MCF 10A (cell line): ENCODE measurements around the gene LMNA. TPM values are rescaled to one million over a fixed set of nuclear protein-coding genes. Genes with fewer than 3 reads are reported as not detected.
A peak's percentile ranks its signal among the peaks of the same experiment; 100 is the strongest.

Source experiments
- BruUV-seq: library from RNA; stranded (reverse); fragments of 400-500 nt; replicated peaks from 2 replicates; lab custom pipeline; 2021; lab: Mats Ljungman, UMichigan
- CTCF ChIA-PET: fragments of 300-600 bp; sonication (Branson Sonifier 250); formaldehyde crosslinking; extraction: SDS; loops from one replicate; lab custom pipeline; 2021; ENCODE audit warnings: antibody characterized with exemption, inconsistent platforms; lab: Yijun Ruan, JAX
- POLR2A ChIA-PET: fragments of 300-600, 350-650 bp; sonication (Branson Sonifier 250); formaldehyde crosslinking; extraction: SDS; loops from one replicate; lab custom pipeline; 2020; ENCODE audit warnings: antibody characterized with exemption, inconsistent platforms; lab: Yijun Ruan, JAX
- DNase-seq: peaks from one replicate; pipeline ENCODE4 v3.0.0-alpha.2; 2018; ENCODE audit not compliant: unreplicated experiment
- H3K27ac Mint-ChIP-seq: one replicate; pipeline ENCODE4 v1.8.0; 2022; ENCODE audit warnings: mild to moderate bottlenecking, low read depth, mixed read lengths; ENCODE audit not compliant: unreplicated experiment
- H3K27me3 Mint-ChIP-seq: one replicate; pipeline ENCODE4 v1.8.0; 2022; ENCODE audit warnings: mixed read lengths; ENCODE audit not compliant: insufficient read depth, unreplicated experiment
- H3K36me3 Mint-ChIP-seq: one replicate; pipeline ENCODE4 v1.8.0; 2022; ENCODE audit warnings: mild to moderate bottlenecking, moderate library complexity, mixed read lengths; ENCODE audit not compliant: insufficient read depth, unreplicated experiment
- H3K4me1 Mint-ChIP-seq: one replicate; pipeline ENCODE4 v1.8.0; 2022; ENCODE audit warnings: mixed read lengths; ENCODE audit not compliant: insufficient read depth, unreplicated experiment
- H3K4me3 Mint-ChIP-seq: one replicate; pipeline ENCODE4 v1.8.0; 2022; ENCODE audit warnings: mild to moderate bottlenecking, moderate library complexity, mixed read lengths; ENCODE audit not compliant: unreplicated experiment
- H3K9me3 Mint-ChIP-seq: one replicate; pipeline ENCODE4 v1.8.0; 2022; ENCODE audit warnings: mixed read lengths; ENCODE audit not compliant: unreplicated experiment
- intact Hi-C: fragments of 100-400 bp; cut with micrococcal nuclease; formaldehyde crosslinking; loops from 2 replicates; pipeline ENCODE4 v1.14.1; 2022
- total RNA-seq: library from RNA; stranded (reverse); gene quantifications from 2 replicates; pipeline ENCODE4 v1.2.3, GENCODE V29; 2022
- TF ChIP-seq, protein P1 (sequence below): fragments of 200-600 bp; IDR thresholded peaks from one replicate; pipeline ENCODE4 v1.8.0; 2022; ENCODE audit warnings: antibody characterized with exemption, mild to moderate bottlenecking; ENCODE audit not compliant: unreplicated experiment

The LMNA gene
- total RNA-seq, 1 experiment from 2014 or later = 716 TPM

DNA sequence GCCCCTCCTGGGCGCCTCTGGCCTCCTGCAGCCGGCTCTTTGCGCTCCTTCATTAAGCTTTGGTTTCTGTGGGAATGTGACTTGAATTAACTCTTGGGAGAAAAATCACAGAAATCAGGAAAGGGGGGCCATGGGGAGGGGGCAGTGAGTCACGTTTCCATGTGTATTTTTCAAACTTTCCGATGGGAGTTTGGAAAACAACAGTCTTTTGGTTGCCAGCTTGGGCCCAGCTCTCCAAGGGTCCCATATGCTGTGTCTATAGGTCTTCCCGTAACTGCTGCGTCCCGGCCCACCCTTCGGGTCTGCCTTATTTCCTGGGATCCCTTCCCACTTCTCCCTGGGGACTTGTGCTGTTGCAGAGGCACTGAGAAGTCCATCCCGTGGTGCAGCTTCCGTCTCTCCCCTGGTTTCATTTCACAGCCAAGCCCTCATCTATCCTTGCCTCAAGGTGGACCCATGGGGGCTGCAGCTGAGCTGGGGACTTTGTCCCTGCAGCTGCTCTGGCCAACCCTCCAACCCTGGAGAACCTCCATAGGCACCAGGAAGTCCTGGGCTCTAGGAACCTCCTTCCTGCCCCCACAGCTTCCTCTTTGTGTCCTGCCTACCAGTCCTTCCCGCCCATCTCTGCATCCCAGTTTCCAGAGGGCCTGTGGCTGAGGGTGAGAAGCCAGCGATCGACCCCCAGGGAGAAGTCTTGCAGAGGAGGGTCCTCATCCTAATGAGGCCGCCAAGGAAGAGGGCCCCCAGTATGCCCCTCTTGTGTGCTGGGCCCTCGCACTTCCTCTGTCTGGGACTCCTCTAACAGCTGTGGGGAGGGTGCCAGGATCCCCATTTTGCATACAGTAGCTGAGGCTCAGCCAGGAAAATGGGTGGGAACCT is 11.6 kb upstream of the LMNA start:
- DNase-seq = no peak
- no TSS peak for BruUV-seq
- Mint-ChIP-seq H3K36me3 (peaks cover 7% of the 10 kb centered on the region), H3K4me1 (peaks cover 59% of the 10 kb centered on the region), H3K27ac (peak overlapping the region; percentile 91), H3K4me3 (no peak overlapping the region), H3K27me3 (no peaks in the 10 kb centered on the region), H3K9me3 (no peaks in the 10 kb centered on the region)
- POLR2A ChIA-PET = interaction anchor here (0.6 to 28.2 kb wide), 6 partner anchors 21 to 342 kb away, joined by 3 to 960 read pairs (median 4); partner anchors contain the start of gene LMNA
- intact Hi-C loops = no loop called here
- TF ChIP-seq, protein P1, sequence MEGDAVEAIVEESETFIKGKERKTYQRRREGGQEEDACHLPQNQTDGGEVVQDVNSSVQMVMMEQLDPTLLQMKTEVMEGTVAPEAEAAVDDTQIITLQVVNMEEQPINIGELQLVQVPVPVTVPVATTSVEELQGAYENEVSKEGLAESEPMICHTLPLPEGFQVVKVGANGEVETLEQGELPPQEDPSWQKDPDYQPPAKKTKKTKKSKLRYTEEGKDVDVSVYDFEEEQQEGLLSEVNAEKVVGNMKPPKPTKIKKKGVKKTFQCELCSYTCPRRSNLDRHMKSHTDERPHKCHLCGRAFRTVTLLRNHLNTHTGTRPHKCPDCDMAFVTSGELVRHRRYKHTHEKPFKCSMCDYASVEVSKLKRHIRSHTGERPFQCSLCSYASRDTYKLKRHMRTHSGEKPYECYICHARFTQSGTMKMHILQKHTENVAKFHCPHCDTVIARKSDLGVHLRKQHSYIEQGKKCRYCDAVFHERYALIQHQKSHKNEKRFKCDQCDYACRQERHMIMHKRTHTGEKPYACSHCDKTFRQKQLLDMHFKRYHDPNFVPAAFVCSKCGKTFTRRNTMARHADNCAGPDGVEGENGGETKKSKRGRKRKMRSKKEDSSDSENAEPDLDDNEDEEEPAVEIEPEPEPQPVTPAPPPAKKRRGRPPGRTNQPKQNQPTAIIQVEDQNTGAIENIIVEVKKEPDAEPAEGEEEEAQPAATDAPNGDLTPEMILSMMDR = no peak
- CTCF ChIA-PET = interaction anchor here (0.6 to 26.9 kb wide), 6 partner anchors 12 to 125 kb away, joined by 3 to 1892 read pairs (median 4); partner anchors contain the start of genes LMNA, SEMA4A and SLC25A44

- ChIA-PET POLR2A (interaction anchor here (0.9 to 28.2 kb wide), 4 partner anchors 20 to 171 kb away, joined by 3 to 960 read pairs (median 3); partner anchors contain the start of genes LMNA and PMF1), CTCF (interaction anchor here (0.6 to 26.9 kb wide), 4 partner anchors 12 to 124 kb away, joined by 3 to 1892 read pairs (median 120); partner anchors contain the start of genes LMNA and SEMA4A)
- H3K27me3 Mint-ChIP-seq = no peaks in the 10 kb centered on the region
- H3K4me1 Mint-ChIP-seq = peaks cover 66% of the 10 kb centered on the region
- no TSS peak for BruUV-seq
- TF ChIP-seq, protein P1 = no peak
- H3K9me3 Mint-ChIP-seq = no peaks in the 10 kb centered on the region
- intact Hi-C loops = no loop called here
- peaks cover 7% of the 10 kb centered on the region for H3K36me3 Mint-ChIP-seq
- peak overlapping the region; percentile 9 for H3K4me3 Mint-ChIP-seq
- peak; percentile 51 for DNase-seq
- H3K27ac Mint-ChIP-seq = peak overlapping the region; percentile 91
Observed at GRCh38 chr1:156103521-156103947, 11.0 kb upstream of the LMNA start.

DNA sequence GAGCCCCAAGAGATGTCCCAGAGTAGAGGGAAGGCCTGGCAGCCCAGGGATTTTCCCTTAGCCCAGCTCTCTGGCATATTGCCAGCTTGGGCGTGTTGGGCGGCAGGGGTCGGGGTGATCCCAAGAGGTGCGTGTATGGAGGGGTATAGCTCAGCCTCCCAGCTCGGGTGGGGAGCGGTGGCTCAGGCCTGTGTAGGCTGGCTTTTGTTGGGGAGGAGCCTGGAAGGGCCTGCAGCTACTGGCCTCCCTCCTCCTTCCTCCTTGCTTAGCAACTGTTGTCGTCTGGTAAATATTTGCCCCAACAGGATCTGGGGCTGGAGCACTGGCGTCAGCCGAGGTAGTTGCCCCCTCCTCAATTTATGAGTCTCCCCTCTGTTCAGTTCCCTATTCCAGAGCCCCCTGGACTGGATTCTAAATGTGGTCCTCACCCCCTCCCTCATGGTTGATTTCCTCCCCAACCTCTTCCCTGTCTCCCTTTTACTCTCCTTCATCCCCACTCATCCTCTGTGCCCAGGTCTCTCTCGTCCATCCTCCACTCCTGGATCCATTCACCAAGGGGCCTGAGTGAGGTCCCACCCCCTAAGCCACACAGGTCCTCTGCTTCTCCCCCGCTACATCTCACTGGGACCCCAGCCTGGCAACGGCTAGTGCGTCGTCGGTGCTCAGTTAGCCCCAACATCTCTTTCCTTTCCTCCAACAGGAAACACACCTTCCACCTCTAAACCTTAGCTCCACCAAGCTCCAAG is 10.3 kb upstream of the LMNA start:
- TF ChIP-seq, protein P1 = no peak
- H3K4me3 Mint-ChIP-seq = peak overlapping the region; percentile 9
- peak overlapping the region; percentile 91 for H3K27ac Mint-ChIP-seq
- H3K27me3 Mint-ChIP-seq = no peaks in the 10 kb centered on the region
- peaks cover 7% of the 10 kb centered on the region for H3K36me3 Mint-ChIP-seq
- H3K4me1 Mint-ChIP-seq = peaks cover 73% of the 10 kb centered on the region
- H3K9me3 Mint-ChIP-seq = no peaks in the 10 kb centered on the region
- BruUV-seq = no TSS peak
- POLR2A ChIA-PET = interaction anchor here (0.8 to 28.2 kb wide), 6 partner anchors 19 to 172 kb away, joined by 3 to 960 read pairs (median 3); partner anchors contain the start of genes LMNA and PMF1
- intact Hi-C loops = loop anchor here (1.0 kb wide), 1 partner anchor 22 kb away; no protein-coding TSS in a partner anchor
- CTCF ChIA-PET = interaction anchor here (0.5 to 26.9 kb wide), 5 partner anchors 13 to 167 kb away, joined by 3 to 1892 read pairs (median 5); partner anchors contain the start of genes LMNA and SEMA4A
- peak; percentile 94 for DNase-seq
